SU-DHL-6 (cell line): ENCODE measurements around the gene COG2.

Source experiments
- EZH2phosphoT487 ChIP-seq: fragments of 200-600 bp; sonication (generic), shearing (Covaris generic); conservative IDR thresholded peaks from 2 replicates; pipeline ENCODE4 v1.6.1; 2018; ENCODE audit warnings: mild to moderate bottlenecking, antibody characterized with exemption, low read length, moderate library complexity, mixed read lengths
- TF ChIP-seq, protein P1 (sequence below): fragments of 200-600 bp; sonication (generic); IDR thresholded peaks from one replicate; pipeline ENCODE4 v1.5.1; 2017; ENCODE audit warnings: antibody characterized with exemption, mild to moderate bottlenecking, low read length, moderate library complexity; ENCODE audit not compliant: insufficient read depth, poor library complexity, severe bottlenecking

DNA sequence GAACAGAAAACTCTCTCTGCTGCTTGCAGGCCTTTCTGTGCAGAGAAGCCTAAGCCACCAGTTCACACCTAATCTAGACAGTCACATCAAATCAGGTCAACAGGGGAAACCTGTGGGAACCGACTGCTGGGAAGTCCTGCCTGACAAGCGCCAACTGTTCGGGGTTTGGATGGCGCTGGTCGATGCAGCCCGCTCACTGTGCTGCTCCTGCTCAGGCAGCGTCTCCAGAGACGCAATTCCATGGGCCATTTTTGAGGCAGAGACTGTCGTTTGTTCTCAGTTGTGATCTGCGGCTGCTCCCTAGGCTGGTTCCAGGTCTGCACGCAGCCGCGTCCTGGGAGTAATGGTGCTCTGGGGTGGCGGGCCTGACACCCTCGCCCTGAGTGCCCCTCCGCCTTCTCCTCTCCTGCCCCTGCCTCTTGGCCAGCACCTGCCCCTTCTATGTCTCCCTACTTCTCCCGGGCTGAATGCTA is 70.2 kb downstream of the COG2 start:
- TF ChIP-seq, protein P1, sequence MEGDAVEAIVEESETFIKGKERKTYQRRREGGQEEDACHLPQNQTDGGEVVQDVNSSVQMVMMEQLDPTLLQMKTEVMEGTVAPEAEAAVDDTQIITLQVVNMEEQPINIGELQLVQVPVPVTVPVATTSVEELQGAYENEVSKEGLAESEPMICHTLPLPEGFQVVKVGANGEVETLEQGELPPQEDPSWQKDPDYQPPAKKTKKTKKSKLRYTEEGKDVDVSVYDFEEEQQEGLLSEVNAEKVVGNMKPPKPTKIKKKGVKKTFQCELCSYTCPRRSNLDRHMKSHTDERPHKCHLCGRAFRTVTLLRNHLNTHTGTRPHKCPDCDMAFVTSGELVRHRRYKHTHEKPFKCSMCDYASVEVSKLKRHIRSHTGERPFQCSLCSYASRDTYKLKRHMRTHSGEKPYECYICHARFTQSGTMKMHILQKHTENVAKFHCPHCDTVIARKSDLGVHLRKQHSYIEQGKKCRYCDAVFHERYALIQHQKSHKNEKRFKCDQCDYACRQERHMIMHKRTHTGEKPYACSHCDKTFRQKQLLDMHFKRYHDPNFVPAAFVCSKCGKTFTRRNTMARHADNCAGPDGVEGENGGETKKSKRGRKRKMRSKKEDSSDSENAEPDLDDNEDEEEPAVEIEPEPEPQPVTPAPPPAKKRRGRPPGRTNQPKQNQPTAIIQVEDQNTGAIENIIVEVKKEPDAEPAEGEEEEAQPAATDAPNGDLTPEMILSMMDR: no peak
- no peak for TF ChIP-seq EZH2phosphoT487
